Epidermal melanocyte (primary cell): Measurements from ENCODE around the gene CEND1.

Source experiments
- DNase-seq: peaks from one replicate; pipeline ENCODE4 v3.0.0; 2011; ENCODE audit warnings: low spot score; ENCODE audit not compliant: insufficient read length

The CEND1 gene

GRCh38 chr11:827146-827896, 37.4 kb upstream of the CEND1 start:
- no peak for DNase-seq

- DNase-seq = no peak
These were observed 36.9 kb upstream of the CEND1 start for GRCh38 chr11:826836-827145.

- no peak for DNase-seq
These were observed 36.3 kb upstream of the CEND1 start for GRCh38 chr11:826227-826621.

GRCh38 chr11:825366-826226, 35.7 kb upstream of the CEND1 start:
- DNase-seq = no peak

GRCh38 chr11:824942-825341, 35.1 kb upstream of the CEND1 start:
- DNase-seq = no peak

- no peak for DNase-seq
These were observed 34.5 kb upstream of the CEND1 start for GRCh38 chr11:824292-824880.

- no peak for DNase-seq
These were observed 33.8 kb upstream of the CEND1 start for GRCh38 chr11:823441-824291.

- no peak for DNase-seq
These were observed 31.9 kb upstream of the CEND1 start for GRCh38 chr11:821512-822371.

- DNase-seq = peak; percentile 96
These were observed 31.0 kb upstream of the CEND1 start for GRCh38 chr11:820655-821511.

- DNase-seq = peak; percentile 72
These were observed 30.2 kb upstream of the CEND1 start for GRCh38 chr11:819943-820649.

GRCh38 chr11:819129-819931, 29.4 kb upstream of the CEND1 start:
- DNase-seq = peak; percentile 96

GRCh38 chr11:818396-819128, 28.7 kb upstream of the CEND1 start, which contains the start of gene PNPLA2:
Gene PNPLA2 (plus strand): TSS chr11:818914. CDS start chr11:819719, 805 bp downstream.
- no peak for DNase-seq

- DNase-seq = no peak
These were observed 26.5 kb upstream of the CEND1 start for GRCh38 chr11:816433-816779.

GRCh38 chr11:815675-816432, 26.0 kb upstream of the CEND1 start:
- no peak for DNase-seq

- no peak for DNase-seq
These were observed 23.7 kb upstream of the CEND1 start for GRCh38 chr11:813456-814096.

GRCh38 chr11:813072-813455, 23.2 kb upstream of the CEND1 start:
- DNase-seq = no peak
